HL-60/S4 treated with retinoic acid at 250 ng/mL for 4 days and 3 days (cell line): ENCODE measurements around the gene DNAH1.

Experiments
- in situ Hi-C: fragments of 300-500 bp; cut with MboI; formaldehyde crosslinking; loops from 2 replicates; pipeline ENCODE4 v1.7.0; 2022; ENCODE audit warnings: low sequenced_read_pairs

The DNAH1 gene

DNA sequence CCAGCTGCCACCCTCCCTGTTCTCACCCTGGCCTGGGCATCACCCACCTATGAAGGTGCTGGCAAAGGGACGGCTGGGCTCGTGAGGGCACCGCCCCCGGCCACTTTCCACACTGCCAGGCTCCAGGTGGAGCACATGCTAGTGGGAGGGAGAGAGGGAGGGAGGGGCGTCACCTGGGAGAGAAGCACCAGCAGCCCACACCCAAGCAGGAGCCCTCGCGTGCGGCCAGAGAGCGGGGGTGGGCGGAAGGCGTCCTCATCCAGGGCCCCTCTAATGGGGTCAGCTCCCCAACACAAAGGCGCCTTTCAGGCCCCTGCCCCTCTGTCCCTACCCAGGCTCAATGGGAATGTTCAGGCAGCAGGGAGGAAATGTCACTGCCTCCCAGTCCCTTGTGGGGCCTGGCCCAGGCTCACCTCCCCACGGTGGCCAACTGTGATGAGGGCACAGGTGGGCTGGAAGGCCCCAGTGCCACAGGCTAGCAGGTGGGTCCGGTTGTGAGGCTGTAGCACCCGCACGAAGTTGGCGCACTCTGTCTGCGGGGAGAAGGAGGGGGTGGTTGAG lies 125.7 kb downstream of the DNAH1 start:
- in situ Hi-C loops, result no loop called here

DNA sequence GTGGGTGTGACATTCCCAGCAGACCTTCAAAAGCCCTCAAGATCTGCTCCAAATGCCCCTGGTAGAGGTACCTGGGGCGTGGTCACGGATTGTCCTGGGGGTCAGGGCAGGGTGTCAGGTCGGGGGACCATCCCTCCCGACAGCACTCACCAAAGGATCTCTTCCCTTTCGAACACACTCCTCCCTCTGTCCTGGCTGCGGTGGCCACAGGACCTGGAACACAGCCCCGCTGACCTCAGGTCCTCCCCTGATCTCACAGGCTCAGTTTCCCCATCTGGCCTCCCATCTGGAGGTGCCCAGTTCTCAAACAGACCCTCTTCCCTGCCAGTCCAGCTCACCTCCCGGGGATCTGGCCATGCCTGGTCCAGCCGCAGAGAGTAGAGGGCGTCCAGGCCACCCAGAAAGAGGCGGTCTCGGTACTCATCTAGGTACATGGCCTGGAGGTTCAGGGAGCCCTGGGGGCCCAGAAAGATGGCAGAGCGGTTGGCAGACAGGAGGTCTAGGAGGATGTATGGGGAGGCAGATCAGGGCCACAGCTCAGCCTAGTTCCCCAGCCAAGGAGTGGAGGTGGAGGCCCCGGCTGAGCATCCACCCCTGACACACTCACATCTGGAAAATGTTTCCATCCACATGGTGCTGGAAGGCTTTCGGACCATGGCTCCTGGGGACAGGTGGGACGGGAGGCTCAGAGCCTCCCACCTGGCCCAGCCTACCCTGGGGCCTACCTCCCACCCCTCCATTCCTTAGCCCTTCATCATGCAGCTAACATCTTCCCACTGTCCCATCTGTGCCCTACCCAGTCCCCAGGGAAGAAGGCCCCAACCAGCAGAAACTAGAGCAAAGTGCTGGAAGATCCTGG lies 126.5 kb downstream of the DNAH1 start:
- in situ Hi-C loops, result no loop called here

DNA sequence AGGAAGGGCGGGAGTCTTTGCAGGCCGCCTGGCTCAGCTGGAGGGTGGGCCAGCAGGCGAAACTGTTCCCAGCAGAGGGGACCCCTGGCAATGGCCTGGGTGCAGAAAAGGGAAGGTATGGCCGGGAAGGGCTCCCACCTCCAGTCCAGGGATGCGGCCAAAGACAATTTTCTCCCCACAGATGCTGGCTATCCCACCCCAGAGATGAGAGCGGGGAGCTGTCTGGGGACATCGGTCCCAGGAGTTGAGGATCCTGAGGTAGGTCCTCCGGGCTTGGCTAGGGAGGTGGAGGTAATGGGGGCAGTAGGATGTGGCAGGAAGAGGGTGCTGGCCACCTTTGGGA lies 127.1 kb downstream of the DNAH1 start:
- in situ Hi-C loops, result no loop called here

DNA sequence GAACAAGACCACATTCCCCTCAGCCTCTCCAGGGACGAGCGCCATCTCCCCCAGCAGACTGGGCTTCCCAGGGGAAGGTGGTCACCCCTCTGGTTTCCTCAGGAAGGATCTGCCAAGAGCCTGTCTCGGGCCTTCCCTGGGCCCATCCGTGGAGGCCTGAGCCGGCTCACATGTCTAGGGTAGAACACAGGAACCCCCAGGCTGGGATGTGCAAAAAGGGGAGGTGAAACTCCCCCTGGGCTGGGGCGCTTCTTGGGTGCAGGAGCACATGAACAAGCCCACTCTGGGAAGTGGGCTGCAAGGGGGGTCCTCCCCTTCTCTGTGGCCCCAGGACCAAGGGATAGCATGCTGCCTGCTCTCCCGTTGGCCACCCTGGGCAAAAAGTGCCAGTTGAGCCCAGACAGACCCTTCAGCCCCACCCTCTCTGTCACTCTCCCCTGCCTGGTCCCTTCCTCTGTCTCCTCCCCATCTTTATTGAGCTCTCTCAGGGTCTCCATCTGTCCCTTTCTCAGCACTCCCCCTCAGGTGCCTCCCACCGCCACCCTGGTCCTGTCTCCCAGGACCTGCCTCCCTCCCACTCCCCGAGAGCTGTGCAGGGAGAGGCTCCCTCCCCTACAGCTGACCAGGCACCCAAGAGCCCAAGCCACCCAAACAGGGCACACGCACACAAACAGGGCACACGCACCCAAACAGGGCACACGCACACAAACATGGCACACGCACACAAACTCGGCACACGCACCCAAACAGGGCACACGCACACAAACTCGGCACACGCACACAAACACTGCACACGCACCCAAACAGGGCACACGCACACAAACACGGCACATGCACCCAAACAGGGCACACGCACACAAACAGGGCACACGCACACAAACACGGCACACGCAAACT lies 127.9 kb downstream of the DNAH1 start:
- in situ Hi-C loops, result no loop called here

DNA sequence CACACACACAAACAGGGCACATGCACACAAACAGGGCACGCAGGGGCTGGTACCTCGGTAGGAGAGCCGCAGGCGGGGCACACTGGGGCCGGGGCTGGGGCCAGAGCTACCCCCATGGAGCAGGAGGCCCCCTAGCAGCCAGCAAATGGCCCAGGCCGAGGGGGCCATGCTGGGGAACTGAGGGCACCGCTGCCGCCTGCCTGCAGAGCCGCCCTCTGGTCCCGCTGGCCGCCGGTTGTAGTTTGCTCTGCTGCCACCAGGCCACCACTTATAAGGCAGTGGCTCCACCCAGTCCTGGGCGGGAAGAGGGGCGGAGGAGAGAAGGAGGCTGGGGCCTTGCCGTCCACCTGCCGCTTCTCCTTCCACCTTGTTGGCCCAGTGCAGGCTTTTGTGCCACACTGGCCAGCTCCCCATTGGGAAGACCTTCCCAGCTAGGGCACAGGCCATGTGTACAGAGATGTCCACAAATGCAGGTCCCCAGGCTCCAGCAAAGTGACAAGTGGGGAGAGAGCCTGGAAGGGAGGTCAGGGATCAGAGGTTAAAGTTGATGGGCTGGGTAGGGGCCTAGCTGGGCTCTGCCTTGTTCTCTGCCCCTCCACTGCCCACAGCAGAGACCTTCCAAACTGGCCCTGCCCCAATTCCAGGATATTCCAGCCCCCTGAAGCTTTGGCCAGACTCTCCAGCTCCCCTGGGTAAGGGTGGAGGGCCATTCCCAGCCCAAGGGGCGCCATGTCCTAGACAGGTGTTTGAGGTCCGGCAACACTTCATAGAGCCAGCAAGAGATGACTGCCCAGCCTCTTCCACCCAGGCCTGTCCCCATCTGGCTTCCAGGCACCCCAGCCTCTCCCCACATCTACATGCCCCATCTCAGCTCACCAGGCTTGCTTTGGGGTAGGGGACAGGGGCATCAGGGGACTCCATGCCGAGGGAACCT lies 129.0 kb downstream of the DNAH1 start, which contains the start of gene SEMA3G:
Gene SEMA3G (minus strand): TSS at position 244 of the 934 bp plus-strand sequence. CDS start 76 bp downstream, at position 168.
- in situ Hi-C loops, result no loop called here

DNA sequence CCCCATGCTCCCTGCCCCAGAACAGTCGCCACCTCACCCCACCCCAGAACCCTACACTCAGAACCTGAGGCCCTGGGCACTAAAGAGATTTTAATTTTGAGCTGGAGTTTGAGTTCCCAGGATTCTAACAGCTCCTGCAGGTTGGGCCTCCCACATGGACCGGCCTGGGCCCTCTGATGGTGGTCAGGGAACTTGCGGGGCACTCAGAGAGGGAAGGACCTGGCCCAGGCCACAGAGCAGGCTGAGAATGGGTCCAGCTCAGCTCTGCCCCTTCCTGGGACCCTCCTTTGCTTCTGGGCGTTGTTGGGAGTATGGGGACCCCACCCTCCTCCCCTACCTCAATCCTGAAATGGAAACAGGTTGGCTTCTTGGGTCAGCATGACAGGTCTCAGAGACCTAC lies 129.9 kb downstream of the DNAH1 start:
- in situ Hi-C loops, result no loop called here

DNA sequence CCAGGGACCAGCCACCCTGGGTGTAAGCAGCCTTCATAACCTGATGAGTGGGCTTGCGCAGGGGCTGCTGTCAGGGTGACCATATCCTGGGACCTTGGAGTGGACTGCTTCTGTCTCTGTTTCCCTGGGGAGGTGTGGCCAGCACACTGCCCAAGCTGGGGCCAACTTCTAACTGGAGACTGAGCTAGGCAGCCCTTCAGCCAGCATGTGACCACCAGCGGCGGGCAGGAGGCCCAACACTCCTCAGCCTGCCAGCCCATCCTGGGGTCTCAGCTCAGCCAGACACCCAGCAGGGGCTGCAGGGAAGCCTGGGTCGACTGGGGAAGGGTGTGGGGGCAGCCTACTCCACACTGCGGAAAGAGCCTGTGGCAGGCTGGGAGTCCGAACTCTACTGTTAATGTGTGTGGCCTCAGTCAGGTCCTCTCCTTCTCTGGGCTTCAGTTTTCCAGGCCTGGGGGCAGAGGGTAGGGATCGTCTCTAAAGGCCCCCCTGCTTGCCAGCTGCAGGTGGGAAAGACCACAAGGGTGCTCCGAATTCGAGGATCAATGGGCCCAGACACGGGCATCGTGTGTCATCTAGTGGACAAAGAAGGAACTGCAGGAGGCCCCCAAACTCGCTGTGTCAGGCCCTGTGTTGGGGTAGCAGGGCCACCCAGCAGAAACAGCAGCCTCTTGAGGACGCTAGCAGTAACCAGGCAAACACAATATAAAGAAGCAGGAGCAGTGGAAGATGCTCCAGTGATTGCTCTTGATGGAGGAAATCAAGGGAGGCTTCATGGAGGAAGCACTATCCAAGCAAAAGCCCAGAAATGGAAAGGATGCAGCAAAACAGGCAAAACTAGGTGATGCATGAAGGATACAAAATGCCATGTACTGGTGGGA lies 130.8 kb downstream of the DNAH1 start:
- in situ Hi-C loops, result no loop called here

DNA sequence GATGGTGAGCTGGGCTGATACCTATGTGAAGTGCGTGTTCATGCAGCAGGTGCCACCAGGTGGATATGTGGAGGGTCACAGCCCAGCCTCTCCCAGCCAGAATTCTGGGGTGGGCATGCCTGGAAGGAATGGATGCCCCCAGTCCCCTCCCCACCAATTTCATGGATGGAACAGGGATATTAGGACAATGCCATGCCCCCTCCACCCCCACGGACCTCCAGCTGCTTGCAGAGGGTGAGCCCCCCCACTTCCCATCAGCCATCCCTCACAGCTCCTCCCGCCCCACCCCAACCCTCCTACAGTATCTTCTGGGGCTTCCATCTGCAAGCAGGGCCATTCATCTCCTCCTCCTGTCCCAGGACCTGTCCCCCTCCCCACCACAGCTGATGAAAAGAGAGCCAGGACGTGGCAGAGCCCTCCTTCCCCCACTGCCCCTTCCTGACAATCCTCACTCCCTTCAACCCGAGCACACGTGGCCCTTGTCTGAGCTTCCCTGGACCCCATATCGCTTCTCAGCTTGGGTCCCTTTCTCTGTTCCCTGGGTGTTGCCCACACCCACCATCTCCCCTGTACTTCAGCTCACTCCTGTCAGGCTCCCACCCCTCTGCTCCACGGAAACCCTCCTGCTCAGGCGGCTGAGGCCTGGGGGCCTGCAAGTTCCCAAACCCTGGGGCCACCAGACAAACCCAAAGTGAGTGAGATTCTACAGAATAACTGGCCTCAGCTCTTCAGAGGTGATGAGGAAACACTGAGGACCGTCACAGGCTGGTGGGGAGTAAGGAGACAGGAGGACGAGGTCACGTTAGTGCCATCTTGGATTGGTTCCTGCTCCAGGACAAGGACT lies 131.6 kb downstream of the DNAH1 start:
- in situ Hi-C loops, result no loop called here
